Ecto neural progenitor cell (in vitro differentiated cells): ENCODE data around the gene NDUFS6.

Source experiments
- DNase-seq: peaks from one replicate; pipeline ENCODE4 v3.0.0-alpha.2; 2018; ENCODE audit warnings: low spot score

The NDUFS6 gene

GRCh38 chr5:1765141-1765879, 35.9 kb upstream of the NDUFS6 start:
- DNase-seq, result no peak

GRCh38 chr5:1765880-1766235, 35.3 kb upstream of the NDUFS6 start:
- no peak for DNase-seq

- no peak for DNase-seq
These were observed 33.5 kb upstream of the NDUFS6 start for GRCh38 chr5:1767524-1768282.

GRCh38 chr5:1768283-1769000, 32.8 kb upstream of the NDUFS6 start:
- no peak for DNase-seq

- no peak for DNase-seq
These were observed 32.1 kb upstream of the NDUFS6 start for GRCh38 chr5:1769017-1769640.

- DNase-seq, result no peak
These were observed 31.3 kb upstream of the NDUFS6 start for GRCh38 chr5:1769752-1770442.

GRCh38 chr5:1770443-1770802, 30.8 kb upstream of the NDUFS6 start:
- no peak for DNase-seq

GRCh38 chr5:1771149-1772065, 29.8 kb upstream of the NDUFS6 start:
- DNase-seq, result no peak

- DNase-seq, result no peak
These were observed 28.6 kb upstream of the NDUFS6 start for GRCh38 chr5:1772634-1773033.

- no peak for DNase-seq
These were observed 24.4 kb upstream of the NDUFS6 start for GRCh38 chr5:1776831-1777230.

GRCh38 chr5:1777281-1778137, 23.7 kb upstream of the NDUFS6 start:
- DNase-seq, result no peak

GRCh38 chr5:1778138-1779020, 22.8 kb upstream of the NDUFS6 start:
- DNase-seq, result no peak

- no peak for DNase-seq
These were observed 22.1 kb upstream of the NDUFS6 start for GRCh38 chr5:1779021-1779680.

- DNase-seq, result no peak
These were observed 21.2 kb upstream of the NDUFS6 start for GRCh38 chr5:1779782-1780613.

- no peak for DNase-seq
These were observed 20.6 kb upstream of the NDUFS6 start for GRCh38 chr5:1780614-1780930.

GRCh38 chr5:1781107-1781506, 20.1 kb upstream of the NDUFS6 start:
- no peak for DNase-seq

- DNase-seq, result no peak
These were observed 19.4 kb upstream of the NDUFS6 start for GRCh38 chr5:1781726-1782384.
